GM23338 (cell line): Measurements from ENCODE around the gene TAF4. TPM values are rescaled to one million over a fixed set of nuclear protein-coding genes. Genes with fewer than 3 reads are reported as not detected.

Experiments used
- ATAC-seq: fragments of 200-7000 bp; cut with Tn5 transposase; 3 replicates; pipeline ENCODE4 v1.9.1; 2020
- DNase-seq: peaks from one replicate; pipeline ENCODE4 v3.0.0-alpha.2; 2015; ENCODE audit warnings: low spot score
- H2AFZ ChIP-seq: fragments of 200-600 bp; sonication (generic); 2 replicates; pipeline ENCODE4 v1.8.0; 2016; ENCODE audit warnings: antibody characterized with exemption, mild to moderate bottlenecking, moderate library complexity
- H3F3A ChIP-seq: fragments of 200-600 bp; sonication (generic); replicated peaks from 2 replicates; pipeline ENCODE4 v1.8.0; 2017; ENCODE audit warnings: antibody characterized with exemption, mixed run types, low read depth
- H3K27ac ChIP-seq: fragments of 200-600 bp; sonication (generic); 2 replicates; pipeline ENCODE4 v1.6.1; 2016; ENCODE audit warnings: low read depth
- H3K27me3 ChIP-seq: fragments of 200-600 bp; sonication (generic); 2 replicates; pipeline ENCODE4 v1.8.0; 2016; ENCODE audit warnings: mild to moderate bottlenecking, mixed run types, moderate library complexity; ENCODE audit not compliant: insufficient read depth
- H3K36me3 ChIP-seq: fragments of 200-600 bp; sonication (generic); 2 replicates; pipeline ENCODE4 v1.8.0; 2016; ENCODE audit warnings: mild to moderate bottlenecking; ENCODE audit not compliant: insufficient read depth
- H3K4me1 ChIP-seq: fragments of 200-600 bp; sonication (generic); 2 replicates; pipeline ENCODE4 v1.8.0; 2016; ENCODE audit warnings: mild to moderate bottlenecking, moderate library complexity; ENCODE audit not compliant: insufficient read depth
- H3K4me2 ChIP-seq: fragments of 200-600 bp; sonication (generic); 2 replicates; pipeline ENCODE4 v1.7.1; 2017; ENCODE audit warnings: mixed run types
- H3K4me3 ChIP-seq: fragments of 200-600 bp; sonication (generic); 2 replicates; pipeline ENCODE4 v1.6.1; 2016; ENCODE audit warnings: mixed run types
- H3K79me2 ChIP-seq: fragments of 200-600 bp; sonication (generic); replicated peaks from 2 replicates; pipeline ENCODE4 v1.8.0; 2017; ENCODE audit warnings: mild to moderate bottlenecking; ENCODE audit not compliant: insufficient read depth
- H3K9me2 ChIP-seq: fragments of 200-600 bp; sonication (generic); 2 replicates; pipeline ENCODE4 v1.8.0; 2017; ENCODE audit not compliant: insufficient read depth
- H4K20me1 ChIP-seq: fragments of 200-600 bp; sonication (generic); replicated peaks from 2 replicates; pipeline ENCODE4 v1.8.0; 2017; ENCODE audit warnings: mild to moderate bottlenecking; ENCODE audit not compliant: insufficient read depth
- H3K27ac Mint-ChIP-seq: 2 replicates; pipeline ENCODE4 v1.8.0; 2020; ENCODE audit warnings: inconsistent platforms, mild to moderate bottlenecking, moderate library complexity, mixed read lengths
- H3K27me3 Mint-ChIP-seq: 3 replicates; pipeline ENCODE4 v1.8.0; 2022; ENCODE audit warnings: low read depth, mild to moderate bottlenecking, moderate library complexity, mixed read lengths, inconsistent platforms; ENCODE audit not compliant: insufficient read depth, poor library complexity
- H3K36me3 Mint-ChIP-seq: 3 replicates; pipeline ENCODE4 v1.8.0; 2021; ENCODE audit warnings: low read depth, mild to moderate bottlenecking, inconsistent platforms, moderate library complexity, mixed read lengths
- H3K4me1 Mint-ChIP-seq: 3 replicates; pipeline ENCODE4 v1.8.0; 2020; ENCODE audit warnings: mild to moderate bottlenecking, inconsistent platforms, mixed read lengths
- H3K4me3 Mint-ChIP-seq: 3 replicates; pipeline ENCODE4 v1.8.0; 2021; ENCODE audit warnings: moderate library complexity, mild to moderate bottlenecking, inconsistent platforms, mixed read lengths
- H3K9me3 Mint-ChIP-seq: 3 replicates; pipeline ENCODE4 v1.8.0; 2020; ENCODE audit warnings: moderate library complexity, mild to moderate bottlenecking, inconsistent platforms, mixed read lengths
- CREB1 ChIP-seq: fragments of 250-450 bp; sonication (Bioruptor Pico); IDR thresholded peaks from 2 replicates; pipeline ENCODE4 v1.5.0; 2020; ENCODE audit warnings: low read depth, mild to moderate bottlenecking, moderate library complexity
- CTCF ChIP-seq, 2 experiments: fragments of 200-600 bp in 1 of 2; sonication (generic) in 1 of 2; conservative IDR thresholded peaks; 2 replicates each; pipeline versions ENCODE4 v1.5.1 to v1.6.1; 2016 to 2017; ENCODE audit warnings: antibody characterized with exemption in 2 of 2, low read depth in 2 of 2, mild to moderate bottlenecking in 2 of 2, moderate library complexity in 1 of 2
- ETS1 ChIP-seq: IDR thresholded peaks from 2 replicates; pipeline ENCODE4 v1.6.1; 2016; ENCODE audit warnings: antibody characterized with exemption
- EZH2phosphoT487 ChIP-seq: fragments of 200-600 bp; sonication (generic); IDR thresholded peaks from one replicate; pipeline ENCODE4 v1.8.1; 2018; ENCODE audit warnings: antibody characterized with exemption; ENCODE audit not compliant: unreplicated experiment
- JUNB ChIP-seq: IDR thresholded peaks from one replicate; pipeline ENCODE4 v1.6.1; 2016; ENCODE audit warnings: antibody characterized with exemption; ENCODE audit not compliant: unreplicated experiment
- NANOG ChIP-seq: IDR thresholded peaks from 2 replicates; pipeline ENCODE4 v1.6.1; 2016; ENCODE audit warnings: antibody characterized with exemption, borderline replicate concordance
- POLR2AphosphoS5 ChIP-seq: IDR thresholded peaks from 2 replicates; pipeline ENCODE4 v1.6.1; 2016; ENCODE audit warnings: antibody characterized with exemption, low read depth
- REST ChIP-seq: IDR thresholded peaks from one replicate; pipeline ENCODE4 v1.6.1; 2018; ENCODE audit warnings: antibody characterized with exemption; ENCODE audit not compliant: unreplicated experiment
- STAT1 ChIP-seq: IDR thresholded peaks from one replicate; pipeline ENCODE4 v1.6.1; 2016; ENCODE audit warnings: antibody characterized with exemption; ENCODE audit not compliant: unreplicated experiment
- ZNF331 ChIP-seq: fragments of 250-450 bp; sonication (Bioruptor Pico); IDR thresholded peaks from 2 replicates; pipeline ENCODE4 v1.5.0; 2020; ENCODE audit warnings: low read depth, mild to moderate bottlenecking, moderate library complexity
- ZNF462 ChIP-seq: fragments of 250-450 bp; sonication (Bioruptor Pico); IDR thresholded peaks from 2 replicates; pipeline ENCODE4 v1.5.0; 2020; ENCODE audit warnings: mild to moderate bottlenecking, moderate library complexity
- polyA plus RNA-seq: library from polyadenylated mRNA; unstranded; fragments of >200 nt; fragmentation: Nextera tagmentation; extraction: Ambion mirVana; gene quantifications from 2 replicates; pipeline ENCODE4 v1.2.1, GENCODE V29; 2016
- total RNA-seq: library from RNA; depleted of rRNA; stranded (reverse); fragments of >200 nt; shearing (Covaris generic); gene quantifications from 2 replicates; pipeline ENCODE4 v1.2.3, GENCODE V29; 2014

TAF4 gene
- total and polyA plus RNA-seq, 2 experiments from 2014 or later: 7.2 to 60.0 TPM

GRCh38 chr20:62015540-62016288, 50.0 kb downstream of the TAF4 start:
- Histone ChIP-seq H3K9me2 (no peaks in the 10 kb centered on the region), H3K79me2 (peaks cover 71% of the 10 kb centered on the region), H3K27ac (no peak overlapping the region), H4K20me1 (peaks cover 40% of the 10 kb centered on the region), H3K27me3 (no peaks in the 10 kb centered on the region), H2AFZ (no peak overlapping the region), H3F3A (no peaks in the 10 kb centered on the region), H3K36me3 (0 out of 2 replicates have a peak, but pooled peaks cover 8% of the 10 kb centered on the region), H3K4me1 (no peaks in the 10 kb centered on the region), H3K4me2 (no peak overlapping the region), H3K4me3 (no peak overlapping the region)
- no peak for ATAC-seq
- TF ChIP-seq JUNB: no peak
- TF ChIP-seq ZNF331 (CRISPR knock-in tag): no peak
- TF ChIP-seq REST: no peak
- TF ChIP-seq EZH2phosphoT487: no peak
- no peak for TF ChIP-seq ZNF462 (CRISPR knock-in tag)
- no peak for TF ChIP-seq STAT1
- no peak for TF ChIP-seq ETS1
- no peak for TF ChIP-seq CREB1 (CRISPR knock-in tag)
- no peak for TF ChIP-seq CTCF (conservative IDR thresholded peaks at IDR 0.05; ENCODE audit: low read depth in 2 of 2)
- TF ChIP-seq POLR2AphosphoS5: no peak
- no peak for TF ChIP-seq NANOG
- DNase-seq: no peak
- Mint-ChIP-seq H3K27ac (no peak overlapping the region), H3K4me1 (peaks cover 8% of the 10 kb centered on the region), H3K36me3 (peaks cover 15% of the 10 kb centered on the region), H3K9me3 (no peaks in the 10 kb centered on the region), H3K4me3 (no peak overlapping the region), H3K27me3 (peaks cover 15% of the 10 kb centered on the region)
